ENCODE results near the gene PRKCH. TPM values are rescaled to one million over a fixed set of nuclear protein-coding genes. Genes with fewer than 3 reads are reported as not detected.
A peak's percentile ranks its signal among the peaks of the same experiment; 100 is the strongest.

PRKCH gene
- total and polyA plus RNA-seq, 2 of the 13 experiments (the other 11 are each of a cell fraction or from before 2014, with no cell fraction given): 0.48 to 1.3 TPM

DNA sequence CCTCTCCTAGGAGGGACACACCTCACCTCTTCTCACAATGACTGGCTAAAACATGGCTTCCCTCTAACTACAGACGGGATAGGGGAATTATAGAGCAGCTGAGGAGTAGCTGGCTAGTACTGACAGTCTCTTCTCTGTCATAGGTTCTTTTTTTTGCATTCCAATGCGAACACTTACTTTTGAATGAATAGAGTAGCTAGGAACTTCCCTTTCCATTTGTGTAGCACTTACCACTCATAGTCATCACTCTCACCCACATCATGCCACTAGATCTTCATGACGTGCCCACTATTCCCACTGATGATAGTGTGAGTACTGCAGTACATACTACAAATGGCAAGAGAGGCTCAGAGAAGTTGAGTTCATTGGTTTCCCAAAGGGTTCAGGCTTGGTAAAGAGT is 230.0 kb downstream of the PRKCH start (continued):
- TF ChIP-seq, protein P1, sequence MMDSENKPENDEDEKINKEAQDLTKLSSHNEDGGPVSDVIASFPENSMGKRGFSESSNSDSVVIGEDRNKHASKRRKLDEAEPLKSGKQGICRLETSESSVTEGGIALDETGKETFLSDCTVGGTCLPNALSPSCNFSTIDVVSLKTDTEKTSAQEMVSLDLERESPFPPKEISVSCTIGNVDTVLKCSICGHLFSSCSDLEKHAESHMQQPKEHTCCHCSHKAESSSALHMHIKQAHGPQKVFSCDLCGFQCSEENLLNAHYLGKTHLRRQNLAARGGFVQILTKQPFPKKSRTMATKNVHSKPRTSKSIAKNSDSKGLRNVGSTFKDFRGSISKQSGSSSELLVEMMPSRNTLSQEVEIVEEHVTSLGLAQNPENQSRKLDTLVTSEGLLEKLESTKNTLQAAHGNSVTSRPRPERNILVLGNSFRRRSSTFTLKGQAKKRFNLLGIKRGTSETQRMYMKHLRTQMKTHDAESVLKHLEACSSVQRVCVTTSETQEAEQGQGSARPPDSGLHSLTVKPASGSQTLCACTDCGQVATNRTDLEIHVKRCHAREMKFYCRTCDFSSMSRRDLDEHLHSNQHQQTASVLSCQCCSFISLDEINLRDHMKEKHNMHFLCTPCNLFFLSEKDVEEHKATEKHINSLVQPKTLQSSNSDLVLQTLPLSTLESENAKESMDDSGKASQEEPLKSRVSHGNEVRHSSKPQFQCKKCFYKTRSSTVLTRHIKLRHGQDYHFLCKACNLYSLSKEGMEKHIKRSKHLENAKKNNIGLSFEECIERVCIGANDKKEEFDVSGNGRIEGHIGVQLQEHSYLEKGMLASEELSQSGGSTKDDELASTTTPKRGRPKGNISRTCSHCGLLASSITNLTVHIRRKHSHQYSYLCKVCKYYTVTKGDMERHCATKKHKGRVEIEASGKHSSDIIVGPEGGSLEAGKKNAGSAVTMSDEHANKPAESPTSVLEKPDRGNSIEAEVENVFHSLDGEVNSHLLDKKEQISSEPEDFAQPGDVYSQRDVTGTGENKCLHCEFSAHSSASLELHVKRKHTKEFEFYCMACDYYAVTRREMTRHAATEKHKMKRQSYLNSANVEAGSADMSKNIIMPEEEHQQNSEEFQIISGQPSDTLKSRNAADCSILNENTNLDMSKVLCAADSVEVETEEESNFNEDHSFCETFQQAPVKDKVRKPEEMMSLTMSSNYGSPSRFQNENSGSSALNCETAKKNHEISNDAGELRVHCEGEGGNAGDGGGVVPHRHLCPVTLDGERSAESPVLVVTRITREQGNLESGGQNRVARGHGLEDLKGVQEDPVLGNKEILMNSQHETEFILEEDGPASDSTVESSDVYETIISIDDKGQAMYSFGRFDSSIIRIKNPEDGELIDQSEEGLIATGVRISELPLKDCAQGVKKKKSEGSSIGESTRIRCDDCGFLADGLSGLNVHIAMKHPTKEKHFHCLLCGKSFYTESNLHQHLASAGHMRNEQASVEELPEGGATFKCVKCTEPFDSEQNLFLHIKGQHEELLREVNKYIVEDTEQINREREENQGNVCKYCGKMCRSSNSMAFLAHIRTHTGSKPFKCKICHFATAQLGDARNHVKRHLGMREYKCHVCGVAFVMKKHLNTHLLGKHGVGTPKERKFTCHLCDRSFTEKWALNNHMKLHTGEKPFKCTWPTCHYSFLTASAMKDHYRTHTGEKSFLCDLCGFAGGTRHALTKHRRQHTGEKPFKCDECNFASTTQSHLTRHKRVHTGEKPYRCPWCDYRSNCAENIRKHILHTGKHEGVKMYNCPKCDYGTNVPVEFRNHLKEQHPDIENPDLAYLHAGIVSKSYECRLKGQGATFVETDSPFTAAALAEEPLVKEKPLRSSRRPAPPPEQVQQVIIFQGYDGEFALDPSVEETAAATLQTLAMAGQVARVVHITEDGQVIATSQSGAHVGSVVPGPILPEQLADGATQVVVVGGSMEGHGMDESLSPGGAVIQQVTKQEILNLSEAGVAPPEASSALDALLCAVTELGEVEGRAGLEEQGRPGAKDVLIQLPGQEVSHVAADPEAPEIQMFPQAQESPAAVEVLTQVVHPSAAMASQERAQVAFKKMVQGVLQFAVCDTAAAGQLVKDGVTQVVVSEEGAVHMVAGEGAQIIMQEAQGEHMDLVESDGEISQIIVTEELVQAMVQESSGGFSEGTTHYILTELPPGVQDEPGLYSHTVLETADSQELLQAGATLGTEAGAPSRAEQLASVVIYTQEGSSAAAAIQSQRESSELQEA (CRISPR knock-in tag; IDR thresholded peaks at IDR 0.05; ENCODE audit: not compliant biosample characterization): no peak
- TF ChIP-seq PCBP2 (optimal IDR thresholded peaks at IDR 0.05; ENCODE audit: low read depth, low read length, poor library complexity, severe bottlenecking) (no peak), NR1H2 (CRISPR knock-in tag; IDR thresholded peaks at IDR 0.05; ENCODE audit: borderline replicate concordance, low read depth) (no peak), MAFG (CRISPR knock-in tag; IDR thresholded peaks at IDR 0.05) (no peak)

- no peaks in the 10 kb centered on the region for H4K20me1 ChIP-seq (ENCODE audit: insufficient read depth, low read length)
- H3K4me1 ChIP-seq (ENCODE audit: insufficient read depth, low read length): peaks cover 91% of the 10 kb centered on the region
- no peak overlapping the region for H3K4me2 ChIP-seq (ENCODE audit: low read depth, low read length)
- H2AFZ ChIP-seq (ENCODE audit: low read length): no peak overlapping the region
- CTCF ChIA-PET (ENCODE audit: low intra/inter-chr PET ratio, low total read pairs): no interaction called here
- DNase-seq (ENCODE audit: low spot score) (no peak), FAIRE-seq (no peak), ATAC-seq (no peak)
- H3K9me3 ChIP-seq (ENCODE audit: low read length): no peaks in the 10 kb centered on the region
- H3K9ac ChIP-seq (ENCODE audit: insufficient read depth, low read depth, low read length): peak overlapping the region; percentile 61; the same call in 1 of the 2 replicates
- no peaks in the 10 kb centered on the region for H3K36me3 ChIP-seq (replicated peaks in 1 of 2; ENCODE audit: control insufficient read depth in 1 of 2, insufficient read depth in 2 of 2, low read length in 2 of 2)
- in situ Hi-C loops (cut with HindIII; ENCODE audit: extremely low pct_ligation_motif_present, low pct_unique_long_range_greater_than_20kb) (no loop called here), intact Hi-C loops (cut with micrococcal nuclease; ENCODE audit: unreplicated experiment) (no loop called here)
- POLR2A ChIA-PET: interaction anchor here (0.8 to 4.3 kb wide), 6 partner anchors 8 to 210 kb away, joined by 3 to 99 read pairs (median 8); partner anchors contain the start of gene SNAPC1
- H3K4me3 ChIP-seq (replicated peaks in 1 of 3; ENCODE audit: insufficient read depth in 1 of 3, low read depth in 2 of 3, low read length in 3 of 3): no peak overlapping the region
- no peaks in the 10 kb centered on the region for H3K79me2 ChIP-seq (ENCODE audit: insufficient read depth, low read length)
- H3K27me3 ChIP-seq (ENCODE audit: control insufficient read depth in 1 of 2, insufficient read depth in 2 of 2, low read length in 2 of 2): no peaks in the 10 kb centered on the region
- peak overlapping the region; percentile 84 for H3K27ac ChIP-seq (ENCODE audit: extremely low read length, insufficient read depth, low read length)
- WGBS (ENCODE audit: low lambda C conversion rate): 100% methylated on average over 4 of the region's 4 CpGs
- BruUV-seq (replicated peaks): TSS peak; percentile 76
- TF ChIP-seq ZNF263 (CRISPR knock-in tag; IDR thresholded peaks at IDR 0.05) (no peak), SP5 (CRISPR knock-in tag; IDR thresholded peaks at IDR 0.05; ENCODE audit: borderline replicate concordance, low read depth) (no peak), BHLHE40 (IDR thresholded peaks at IDR 0.05; ENCODE audit: low read length) (no peak), NFYC (CRISPR knock-in tag; IDR thresholded peaks at IDR 0.05) (no peak), AGO2 (optimal IDR thresholded peaks at IDR 0.05; ENCODE audit: low read depth, low read length) (peak; percentile 21), ZNF670 (CRISPR knock-in tag; IDR thresholded peaks at IDR 0.05; ENCODE audit: borderline replicate concordance) (no peak), TEAD2 (CRISPR knock-in tag; IDR thresholded peaks at IDR 0.05) (no peak)
- TF ChIP-seq, protein P2, sequence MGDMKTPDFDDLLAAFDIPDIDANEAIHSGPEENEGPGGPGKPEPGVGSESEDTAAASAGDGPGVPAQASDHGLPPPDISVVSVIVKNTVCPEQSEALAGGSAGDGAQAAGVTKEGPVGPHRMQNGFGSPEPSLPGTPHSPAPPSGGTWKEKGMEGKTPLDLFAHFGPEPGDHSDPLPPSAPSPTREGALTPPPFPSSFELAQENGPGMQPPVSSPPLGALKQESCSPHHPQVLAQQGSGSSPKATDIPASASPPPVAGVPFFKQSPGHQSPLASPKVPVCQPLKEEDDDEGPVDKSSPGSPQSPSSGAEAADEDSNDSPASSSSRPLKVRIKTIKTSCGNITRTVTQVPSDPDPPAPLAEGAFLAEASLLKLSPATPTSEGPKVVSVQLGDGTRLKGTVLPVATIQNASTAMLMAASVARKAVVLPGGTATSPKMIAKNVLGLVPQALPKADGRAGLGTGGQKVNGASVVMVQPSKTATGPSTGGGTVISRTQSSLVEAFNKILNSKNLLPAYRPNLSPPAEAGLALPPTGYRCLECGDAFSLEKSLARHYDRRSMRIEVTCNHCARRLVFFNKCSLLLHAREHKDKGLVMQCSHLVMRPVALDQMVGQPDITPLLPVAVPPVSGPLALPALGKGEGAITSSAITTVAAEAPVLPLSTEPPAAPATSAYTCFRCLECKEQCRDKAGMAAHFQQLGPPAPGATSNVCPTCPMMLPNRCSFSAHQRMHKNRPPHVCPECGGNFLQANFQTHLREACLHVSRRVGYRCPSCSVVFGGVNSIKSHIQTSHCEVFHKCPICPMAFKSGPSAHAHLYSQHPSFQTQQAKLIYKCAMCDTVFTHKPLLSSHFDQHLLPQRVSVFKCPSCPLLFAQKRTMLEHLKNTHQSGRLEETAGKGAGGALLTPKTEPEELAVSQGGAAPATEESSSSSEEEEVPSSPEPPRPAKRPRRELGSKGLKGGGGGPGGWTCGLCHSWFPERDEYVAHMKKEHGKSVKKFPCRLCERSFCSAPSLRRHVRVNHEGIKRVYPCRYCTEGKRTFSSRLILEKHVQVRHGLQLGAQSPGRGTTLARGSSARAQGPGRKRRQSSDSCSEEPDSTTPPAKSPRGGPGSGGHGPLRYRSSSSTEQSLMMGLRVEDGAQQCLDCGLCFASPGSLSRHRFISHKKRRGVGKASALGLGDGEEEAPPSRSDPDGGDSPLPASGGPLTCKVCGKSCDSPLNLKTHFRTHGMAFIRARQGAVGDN (CRISPR knock-in tag; IDR thresholded peaks at IDR 0.05): peak; percentile 31
Measured at GRCh38 chr14:61552241-61552640, 230.9 kb downstream of the PRKCH start.
